ENCODE measurements around the gene CCDC201. TPM values are rescaled to one million over a fixed set of nuclear protein-coding genes. Genes with fewer than 3 reads are reported as not detected.
"Not testable (repeated sequence)": the region's sequence is repeated elsewhere in the genome, so short reads cannot be mapped to it uniquely, and the experiment has no call there.

Gene CCDC201
- polyA plus RNA-seq, 4 donors = not detected

GRCh38 chr7:45853491-45853890, 19.4 kb downstream of the CCDC201 start:
- H3K27ac ChIP-seq (ENCODE audit: low read depth in 1 of 3, low read length in 2 of 3); H3K4me1 ChIP-seq (ENCODE audit: control insufficient read depth in 3 of 3, insufficient read depth in 2 of 3, low read depth in 1 of 3, low read length in 2 of 3); H3K4me3 ChIP-seq (ENCODE audit: low read depth in 1 of 3, low read length in 3 of 3); H3K27me3 ChIP-seq (ENCODE audit: control insufficient read depth in 3 of 3, insufficient read depth in 3 of 3, low read length in 3 of 3); FAIRE-seq; H3K9me3 ChIP-seq (ENCODE audit: control insufficient read depth in 2 of 2, insufficient read depth in 1 of 2, low read depth in 1 of 2, low read length in 1 of 2); H3K36me3 ChIP-seq (ENCODE audit: control insufficient read depth in 3 of 3, insufficient read depth in 2 of 3, low read depth in 1 of 3, low read length in 3 of 3); DNase-seq: not testable (repeated sequence)
- 60 to 84% (median 76%) methylated on average over 8 of the region's 8 CpGs for WGBS, 3 donors

DNA sequence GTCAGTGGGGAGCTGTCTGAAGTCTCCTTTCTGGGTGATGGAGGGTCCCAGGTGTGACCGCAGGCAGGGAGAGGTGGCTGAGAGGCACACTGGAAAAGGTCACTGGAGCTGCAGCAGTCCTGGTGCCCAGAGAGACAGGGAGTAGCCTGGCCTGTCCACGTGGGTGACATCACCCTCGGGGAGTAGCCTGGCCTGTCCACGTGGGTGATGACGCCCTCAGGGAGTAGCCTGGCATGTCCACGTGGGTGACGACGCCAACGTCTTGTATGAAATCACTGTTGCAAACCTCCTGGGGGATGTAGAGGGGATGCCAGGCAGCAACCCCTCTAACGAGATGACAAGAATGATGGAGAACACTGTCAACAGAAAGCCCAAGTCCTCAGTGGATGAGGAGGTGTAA, 19.9 kb downstream of the CCDC201 start:
- H3K4me1 ChIP-seq (ENCODE audit: control insufficient read depth in 3 of 3, insufficient read depth in 2 of 3, low read depth in 1 of 3, low read length in 2 of 3); DNase-seq; H3K36me3 ChIP-seq (ENCODE audit: control insufficient read depth in 3 of 3, insufficient read depth in 2 of 3, low read depth in 1 of 3, low read length in 3 of 3); H3K27me3 ChIP-seq (ENCODE audit: control insufficient read depth in 3 of 3, insufficient read depth in 3 of 3, low read length in 3 of 3); H3K4me3 ChIP-seq (ENCODE audit: low read depth in 1 of 3, low read length in 3 of 3); FAIRE-seq; H3K27ac ChIP-seq (ENCODE audit: low read depth in 1 of 3, low read length in 2 of 3); H3K9me3 ChIP-seq (ENCODE audit: control insufficient read depth in 2 of 2, insufficient read depth in 1 of 2, low read depth in 1 of 2, low read length in 1 of 2): not testable (repeated sequence)
- 53 to 84% (median 73%) methylated on average over 8 to 10 of the region's 10 CpGs for WGBS, 3 donors

DNA sequence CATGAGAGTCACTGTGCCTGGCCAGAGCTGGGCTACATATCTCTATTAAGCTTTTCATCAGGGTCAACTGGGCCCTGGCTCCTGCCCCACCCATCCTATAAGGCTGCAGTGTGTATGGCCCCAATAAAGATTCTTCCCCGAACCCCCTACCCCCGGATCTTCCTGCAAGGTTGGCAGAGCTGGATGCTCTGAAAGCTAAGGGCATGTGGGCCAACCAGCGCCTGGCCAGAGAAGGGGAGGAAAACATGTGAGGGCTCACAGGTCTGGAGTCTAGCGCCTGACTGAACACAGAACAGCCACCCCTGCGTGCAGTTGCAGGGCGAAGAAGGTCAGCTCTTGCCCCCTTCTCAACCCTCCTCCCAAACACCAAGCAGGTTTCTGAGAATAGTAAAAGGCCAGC, 24.1 kb downstream of the CCDC201 start:
- H3K4me1 ChIP-seq (ENCODE audit: control insufficient read depth in 3 of 3, insufficient read depth in 2 of 3, low read depth in 1 of 3, low read length in 2 of 3); DNase-seq; H3K4me3 ChIP-seq (ENCODE audit: low read depth in 1 of 3, low read length in 3 of 3); H3K9me3 ChIP-seq (ENCODE audit: control insufficient read depth in 2 of 2, insufficient read depth in 1 of 2, low read depth in 1 of 2, low read length in 1 of 2); H3K27ac ChIP-seq (ENCODE audit: low read depth in 1 of 3, low read length in 2 of 3); FAIRE-seq; H3K27me3 ChIP-seq (ENCODE audit: control insufficient read depth in 3 of 3, insufficient read depth in 3 of 3, low read length in 3 of 3); H3K36me3 ChIP-seq (ENCODE audit: control insufficient read depth in 3 of 3, insufficient read depth in 2 of 3, low read depth in 1 of 3, low read length in 3 of 3): not testable (repeated sequence)
- WGBS, 3 donors = 74 to 83% (median 83%) methylated on average over 6 of the region's 6 CpGs

- not testable (repeated sequence) for FAIRE-seq
These were observed 26.3 kb downstream of the CCDC201 start for GRCh38 chr7:45846536-45846935.

DNA sequence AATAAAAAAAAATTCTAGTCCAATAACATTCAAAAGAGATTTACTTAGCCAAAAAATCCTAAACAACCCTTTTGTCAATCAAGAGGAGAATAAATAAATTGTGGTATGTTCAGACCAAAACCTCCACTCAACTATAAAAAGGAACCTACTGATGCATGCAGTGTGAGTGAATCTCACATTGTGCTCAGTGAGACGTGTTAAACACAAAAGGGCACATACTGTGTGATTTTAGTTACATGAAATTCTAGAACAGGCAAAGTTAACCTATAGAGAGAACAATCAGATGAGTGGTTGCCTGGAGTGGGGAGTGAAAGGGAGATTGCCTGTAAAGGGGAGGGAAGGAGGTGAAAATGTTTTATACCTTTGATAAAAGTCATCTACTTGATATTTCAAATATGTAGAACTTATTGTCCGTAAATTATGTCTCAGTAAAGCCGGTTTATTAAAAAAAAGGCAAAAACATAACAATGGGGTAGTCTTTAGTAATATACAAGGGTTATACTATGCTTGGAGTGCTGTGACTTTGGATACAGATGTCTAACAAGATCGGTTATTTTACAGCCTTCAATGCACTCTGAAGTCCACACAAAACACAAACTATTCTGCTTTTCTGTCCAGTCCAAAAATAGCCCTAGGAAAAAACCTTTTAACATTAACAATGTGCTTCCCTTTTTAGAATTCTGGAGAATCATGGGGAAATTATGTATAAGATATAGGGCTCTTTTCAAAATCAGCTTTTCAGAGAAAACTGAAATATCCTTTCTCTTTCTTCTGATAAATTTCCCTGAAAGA, 30.8 kb downstream of the CCDC201 start:
- WGBS, 3 donors = 53 to 65% (median 59%) methylated on average over 4 of the region's 4 CpGs
- H3K4me3 ChIP-seq (ENCODE audit: low read depth in 1 of 3, low read length in 3 of 3); H3K27me3 ChIP-seq (ENCODE audit: control insufficient read depth in 3 of 3, insufficient read depth in 3 of 3, low read length in 3 of 3); H3K4me1 ChIP-seq (ENCODE audit: control insufficient read depth in 3 of 3, insufficient read depth in 2 of 3, low read depth in 1 of 3, low read length in 2 of 3); H3K36me3 ChIP-seq (ENCODE audit: control insufficient read depth in 3 of 3, insufficient read depth in 2 of 3, low read depth in 1 of 3, low read length in 3 of 3); H3K27ac ChIP-seq (ENCODE audit: low read depth in 1 of 3, low read length in 2 of 3); H3K9me3 ChIP-seq (ENCODE audit: control insufficient read depth in 2 of 2, insufficient read depth in 1 of 2, low read depth in 1 of 2, low read length in 1 of 2); DNase-seq; FAIRE-seq: not testable (repeated sequence)

More at GRCh38 chr7:45846536-45846935, 26.3 kb downstream of the CCDC201 start:
- DNase-seq; H3K9me3 ChIP-seq (ENCODE audit: control insufficient read depth in 2 of 2, insufficient read depth in 1 of 2, low read depth in 1 of 2, low read length in 1 of 2); H3K4me3 ChIP-seq (ENCODE audit: low read depth in 1 of 3, low read length in 3 of 3); H3K36me3 ChIP-seq (ENCODE audit: control insufficient read depth in 3 of 3, insufficient read depth in 2 of 3, low read depth in 1 of 3, low read length in 3 of 3); H3K27ac ChIP-seq (ENCODE audit: low read depth in 1 of 3, low read length in 2 of 3); H3K4me1 ChIP-seq (ENCODE audit: control insufficient read depth in 3 of 3, insufficient read depth in 2 of 3, low read depth in 1 of 3, low read length in 2 of 3); H3K27me3 ChIP-seq (ENCODE audit: control insufficient read depth in 3 of 3, insufficient read depth in 3 of 3, low read length in 3 of 3): not testable (repeated sequence)
- WGBS, 3 donors = 39 to 59% (median 58%) methylated on average over 5 of the region's 5 CpGs

DNA sequence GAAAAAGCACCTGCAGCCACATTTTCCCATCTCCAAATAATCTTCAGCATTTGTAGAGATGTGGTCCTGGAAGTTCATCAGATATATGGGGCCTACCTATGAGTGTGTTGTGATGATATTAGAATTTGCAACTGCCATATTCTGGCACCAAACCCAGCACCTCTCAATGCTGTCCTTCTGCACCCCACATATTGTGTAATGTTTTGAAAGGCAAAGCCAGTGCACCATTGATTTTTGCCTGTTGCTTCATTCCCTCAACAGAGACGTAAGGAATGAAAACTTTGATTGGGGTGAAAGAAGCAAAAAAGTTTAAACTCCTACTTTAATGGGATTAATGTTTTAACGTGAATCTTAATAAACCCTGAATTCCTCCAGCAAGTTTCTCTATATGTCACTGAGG, 34.0 kb downstream of the CCDC201 start:
- H3K27me3 ChIP-seq (ENCODE audit: control insufficient read depth in 3 of 3, insufficient read depth in 3 of 3, low read length in 3 of 3); H3K27ac ChIP-seq (ENCODE audit: low read depth in 1 of 3, low read length in 2 of 3); H3K4me1 ChIP-seq (ENCODE audit: control insufficient read depth in 3 of 3, insufficient read depth in 2 of 3, low read depth in 1 of 3, low read length in 2 of 3); H3K9me3 ChIP-seq (ENCODE audit: control insufficient read depth in 2 of 2, insufficient read depth in 1 of 2, low read depth in 1 of 2, low read length in 1 of 2); FAIRE-seq; H3K36me3 ChIP-seq (ENCODE audit: control insufficient read depth in 3 of 3, insufficient read depth in 2 of 3, low read depth in 1 of 3, low read length in 3 of 3); H3K4me3 ChIP-seq (ENCODE audit: low read depth in 1 of 3, low read length in 3 of 3); DNase-seq: not testable (repeated sequence)
- WGBS, 3 donors = 66 to 88% (median 75%) methylated on average over 2 of the region's 2 CpGs

DNA sequence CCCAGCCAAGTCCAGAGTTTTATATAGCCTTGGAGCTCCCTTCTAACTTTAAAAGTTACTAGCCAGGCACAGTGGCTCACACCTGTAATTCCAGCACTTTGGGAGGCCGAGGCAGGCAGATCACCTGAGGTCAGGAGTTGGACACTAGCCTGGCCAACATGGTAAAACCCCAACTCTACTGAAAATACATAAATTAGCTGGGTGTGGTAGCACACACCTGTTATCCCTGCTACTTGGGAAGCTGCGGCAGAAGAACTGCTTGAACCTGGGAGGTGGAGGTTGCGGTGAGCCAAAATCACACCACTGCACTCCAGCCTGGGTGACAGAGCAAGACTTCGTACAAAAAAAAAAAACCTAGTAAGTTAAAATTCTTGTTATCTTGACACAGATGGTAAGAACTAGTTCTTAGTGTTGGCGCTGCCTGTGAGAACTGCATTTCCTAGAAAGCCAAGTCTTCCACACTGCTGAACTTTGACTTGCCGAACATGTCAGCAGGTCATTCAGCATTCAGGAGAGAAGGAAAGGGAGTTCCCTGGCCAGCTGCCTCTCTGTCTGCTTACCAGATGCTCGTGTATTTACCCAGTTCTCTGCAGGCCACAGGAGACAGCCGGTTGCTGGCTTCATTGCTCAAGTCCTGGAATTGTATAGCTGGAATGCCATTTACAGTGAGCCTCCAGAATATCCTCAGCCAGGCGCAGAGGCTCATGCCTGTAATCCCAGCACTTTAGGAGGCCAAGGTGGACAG, 40.3 kb downstream of the CCDC201 start:
- not testable (repeated sequence) for H3K27ac ChIP-seq (ENCODE audit: low read depth in 1 of 3, low read length in 2 of 3); H3K4me1 ChIP-seq (ENCODE audit: control insufficient read depth in 3 of 3, insufficient read depth in 2 of 3, low read depth in 1 of 3, low read length in 2 of 3); FAIRE-seq; H3K27me3 ChIP-seq (ENCODE audit: control insufficient read depth in 3 of 3, insufficient read depth in 3 of 3, low read length in 3 of 3); H3K4me3 ChIP-seq (ENCODE audit: low read depth in 1 of 3, low read length in 3 of 3); H3K36me3 ChIP-seq (ENCODE audit: control insufficient read depth in 3 of 3, insufficient read depth in 2 of 3, low read depth in 1 of 3, low read length in 3 of 3); H3K9me3 ChIP-seq (ENCODE audit: control insufficient read depth in 2 of 2, insufficient read depth in 1 of 2, low read depth in 1 of 2, low read length in 1 of 2)
- WGBS, 3 donors = 15 to 61% (median 40%) methylated on average over 8 to 9 of the region's 9 CpGs
- peak; percentile 59 to 72 for DNase-seq

DNA sequence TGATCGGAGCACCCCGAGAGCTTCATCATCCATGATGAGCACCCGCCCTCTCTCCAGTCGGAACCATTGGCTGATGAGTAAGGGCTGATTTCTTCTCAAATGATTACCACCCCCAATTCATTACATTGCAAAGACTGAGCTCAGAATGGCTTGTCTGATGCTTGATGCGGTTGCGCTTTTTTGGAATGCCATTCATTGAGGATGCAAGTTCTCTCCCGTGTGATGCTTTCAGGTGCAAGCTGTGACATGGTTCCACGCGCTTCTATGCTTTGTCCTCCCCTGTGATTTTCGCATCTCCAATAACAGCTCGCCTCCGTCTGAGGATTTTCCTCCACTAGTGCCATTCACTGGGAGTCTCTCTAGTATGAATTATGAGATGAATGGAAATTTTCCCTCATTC, 43.0 kb downstream of the CCDC201 start:
- not testable (repeated sequence) for H3K27ac ChIP-seq (ENCODE audit: low read depth in 1 of 3, low read length in 2 of 3); H3K4me3 ChIP-seq (ENCODE audit: low read depth in 1 of 3, low read length in 3 of 3); DNase-seq; H3K36me3 ChIP-seq (ENCODE audit: control insufficient read depth in 3 of 3, insufficient read depth in 2 of 3, low read depth in 1 of 3, low read length in 3 of 3); FAIRE-seq; H3K9me3 ChIP-seq (ENCODE audit: control insufficient read depth in 2 of 2, insufficient read depth in 1 of 2, low read depth in 1 of 2, low read length in 1 of 2); H3K4me1 ChIP-seq (ENCODE audit: control insufficient read depth in 3 of 3, insufficient read depth in 2 of 3, low read depth in 1 of 3, low read length in 2 of 3); H3K27me3 ChIP-seq (ENCODE audit: control insufficient read depth in 3 of 3, insufficient read depth in 3 of 3, low read length in 3 of 3)
- WGBS, 3 donors = 93 to 95% (median 94%) methylated on average over 12 of the region's 12 CpGs
